CD4-positive, CD25-positive, alpha-beta regulatory T cell (primary cell): ENCODE measurements around the gene TMX3. TPM values are rescaled to one million over a fixed set of nuclear protein-coding genes. Genes with fewer than 3 reads are reported as not detected.

Source experiments
- ATAC-seq, 2 donors: fragments of 150-1000 bp; cut with Tn5 transposase; one replicate each; pipeline ENCODE4 v1.10.0; 2021; ENCODE audit warnings: low read depth in 2 of 2, moderate number of reproducible peaks in 2 of 2, moderate library complexity in 1 of 2
- DNase-seq, 3 donors: peaks; one replicate each; pipeline versions ENCODE4 v3.0.0 to v3.0.0-alpha.2; 2012 to 2022; ENCODE audit warnings: mixed read lengths in 1 of 3
- H3K27ac ChIP-seq: one replicate; pipeline ENCODE4 v1.7.0; 2013; ENCODE audit warnings: mild to moderate bottlenecking, low read length; ENCODE audit not compliant: insufficient read depth, poor library complexity, severe bottlenecking
- H3K27me3 ChIP-seq: one replicate; pipeline ENCODE4 v1.7.0; 2013; ENCODE audit warnings: low read length; ENCODE audit not compliant: control insufficient read depth, insufficient read depth
- H3K36me3 ChIP-seq: one replicate; pipeline ENCODE4 v1.7.0; 2013; ENCODE audit warnings: mild to moderate bottlenecking, low read length, moderate library complexity; ENCODE audit not compliant: control insufficient read depth, insufficient read depth
- H3K4me1 ChIP-seq: 2 replicates; pipeline ENCODE4 v1.7.0; 2013; ENCODE audit warnings: mild to moderate bottlenecking, low read length; ENCODE audit not compliant: insufficient read depth, control insufficient read depth, poor library complexity, severe bottlenecking
- H3K4me3 ChIP-seq: one replicate; pipeline ENCODE4 v1.7.0; 2013; ENCODE audit warnings: low read depth, mild to moderate bottlenecking, low read length, moderate library complexity
- H3K9me3 ChIP-seq, 2 experiments: 1 replicate in 1 of 2; 2 replicates in 1 of 2; pipeline ENCODE4 v1.7.0; 2013; ENCODE audit warnings: low read length in 2 of 2, mild to moderate bottlenecking in 1 of 2, moderate library complexity in 1 of 2; ENCODE audit not compliant: control insufficient read depth in 2 of 2
- H3K27ac Mint-ChIP-seq, 3 donors: one replicate each; pipeline ENCODE4 v1.8.0; 2020 to 2022; ENCODE audit warnings: mild to moderate bottlenecking in 3 of 3, mixed read lengths in 3 of 3, moderate library complexity in 2 of 3
- H3K27me3 Mint-ChIP-seq: one replicate; pipeline ENCODE4 v1.8.0; 2022; ENCODE audit warnings: mild to moderate bottlenecking, mixed read lengths
- H3K36me3 Mint-ChIP-seq: one replicate; pipeline ENCODE4 v1.8.0; 2020; ENCODE audit warnings: mixed read lengths
- H3K4me1 Mint-ChIP-seq, 4 donors: one replicate each; pipeline ENCODE4 v1.8.0; 2020 to 2022; ENCODE audit warnings: mixed read lengths in 4 of 4, mild to moderate bottlenecking in 1 of 4
- H3K4me3 Mint-ChIP-seq, 4 donors: one replicate each; pipeline ENCODE4 v1.8.0; 2020 to 2022; ENCODE audit warnings: mild to moderate bottlenecking in 4 of 4, mixed read lengths in 4 of 4, moderate library complexity in 3 of 4
- H3K9me3 Mint-ChIP-seq, 7 donors: one replicate each; pipeline ENCODE4 v1.8.0; 2020 to 2022; ENCODE audit warnings: mixed read lengths in 7 of 7, mild to moderate bottlenecking in 3 of 7, moderate library complexity in 2 of 7
- polyA plus RNA-seq, 4 donors: library from polyadenylated mRNA; unstranded; fragments of 300-500 nt; fragmentation: Illumina TruSeq; gene quantifications; one replicate each; pipeline ENCODE4 v1.2.3, GENCODE V29; 2021
- total RNA-seq: library from RNA; stranded (reverse); gene quantifications from one replicate; pipeline ENCODE4 v1.2.3, GENCODE V29; 2022

The TMX3 gene
- total and polyA plus RNA-seq, 5 donors from 2014 or later = 17.6 to 51.2 (median 21.1) TPM

GRCh38 chr18:68660354-68661183 lies 54.3 kb downstream of the TMX3 start:
- Mint-ChIP-seq H3K4me1 (no peaks in the 10 kb centered on the region), H3K27me3 (peaks cover 19% of the 10 kb centered on the region), H3K4me3 (no peak overlapping the region), H3K9me3 (no peaks in the 10 kb centered on the region), H3K36me3 (no peaks in the 10 kb centered on the region), H3K27ac (no peak overlapping the region)
- ATAC-seq (no peak), DNase-seq (peak in 2 of 3 donors; percentile 23 to 38)
- Histone ChIP-seq H3K36me3 (no peaks in the 10 kb centered on the region), H3K4me1 (no peaks in the 10 kb centered on the region), H3K9me3 (no peaks in the 10 kb centered on the region), H3K27me3 (no peaks in the 10 kb centered on the region), H3K4me3 (no peak overlapping the region), H3K27ac (no peak overlapping the region)

- no peaks in the 10 kb centered on the region for H3K4me1 ChIP-seq
- peaks cover 7% of the 10 kb centered on the region for H3K27me3 Mint-ChIP-seq
- no peaks in the 10 kb centered on the region for H3K36me3 ChIP-seq
- H3K9me3 ChIP-seq = no peaks in the 10 kb centered on the region
- H3K4me3 ChIP-seq = no peak overlapping the region
- H3K4me3 Mint-ChIP-seq = no peak overlapping the region
- H3K36me3 Mint-ChIP-seq = no peaks in the 10 kb centered on the region
- no peak for DNase-seq
- H3K4me1 Mint-ChIP-seq = no peaks in the 10 kb centered on the region
- no peak overlapping the region for H3K27ac Mint-ChIP-seq
- no peak overlapping the region for H3K27ac ChIP-seq
- H3K27me3 ChIP-seq = peaks cover 1% of the 10 kb centered on the region
- ATAC-seq = no peak
- H3K9me3 Mint-ChIP-seq = peaks cover 0 to 3% (median 0%) of the 10 kb centered on the region in 7 donors
Observed at GRCh38 chr18:68648191-68648590, 66.7 kb downstream of the TMX3 start.

GRCh38 chr18:68642003-68642402 lies 72.9 kb downstream of the TMX3 start:
- no peaks in the 10 kb centered on the region for H3K36me3 Mint-ChIP-seq
- Histone ChIP-seq H3K4me1 (no peaks in the 10 kb centered on the region), H3K4me3 (no peak overlapping the region), H3K36me3 (no peaks in the 10 kb centered on the region), H3K9me3 (no peaks in the 10 kb centered on the region), H3K27ac (no peak overlapping the region), H3K27me3 (peaks cover 1% of the 10 kb centered on the region)
- H3K27ac Mint-ChIP-seq = no peak overlapping the region
- H3K4me3 Mint-ChIP-seq = no peak overlapping the region
- H3K9me3 Mint-ChIP-seq = peaks cover 0 to 2% (median 0%) of the 10 kb centered on the region in 7 donors
- no peak for ATAC-seq
- peaks cover 11% of the 10 kb centered on the region for H3K27me3 Mint-ChIP-seq
- DNase-seq = no peak
- H3K4me1 Mint-ChIP-seq = no peaks in the 10 kb centered on the region

- no peaks in the 10 kb centered on the region for H3K4me1 ChIP-seq
- H3K4me3 ChIP-seq = no peak overlapping the region
- no peak for ATAC-seq
- H3K27me3 ChIP-seq = peaks cover 1% of the 10 kb centered on the region
- H3K27ac Mint-ChIP-seq = no peak overlapping the region
- no peaks in the 10 kb centered on the region for H3K36me3 ChIP-seq
- peaks cover 4% of the 10 kb centered on the region for H3K27me3 Mint-ChIP-seq
- H3K36me3 Mint-ChIP-seq = no peaks in the 10 kb centered on the region
- H3K27ac ChIP-seq = no peak overlapping the region
- no peaks in the 10 kb centered on the region for H3K9me3 ChIP-seq
- no peak overlapping the region for H3K4me3 Mint-ChIP-seq
- no peak for DNase-seq
- no peaks in the 10 kb centered on the region for H3K4me1 Mint-ChIP-seq
- peaks cover 0 to 2% (median 0%) of the 10 kb centered on the region in 7 donors for H3K9me3 Mint-ChIP-seq
Observed at GRCh38 chr18:68640861-68641260, 74.0 kb downstream of the TMX3 start.

- ATAC-seq (no peak), DNase-seq (no peak)
- no peaks in the 10 kb centered on the region for H3K4me1 Mint-ChIP-seq
- Histone ChIP-seq H3K9me3 (no peaks in the 10 kb centered on the region), H3K4me3 (no peak overlapping the region), H3K27ac (no peak overlapping the region), H3K36me3 (no peaks in the 10 kb centered on the region), H3K4me1 (no peaks in the 10 kb centered on the region), H3K27me3 (peaks cover 1% of the 10 kb centered on the region)
- no peak overlapping the region for H3K4me3 Mint-ChIP-seq
- H3K9me3 Mint-ChIP-seq = peaks cover 0 to 5% (median 0%) of the 10 kb centered on the region in 7 donors
- peaks cover 4% of the 10 kb centered on the region for H3K27me3 Mint-ChIP-seq
- no peak overlapping the region for H3K27ac Mint-ChIP-seq
- H3K36me3 Mint-ChIP-seq = no peaks in the 10 kb centered on the region
Observed at GRCh38 chr18:68638613-68639012, 76.3 kb downstream of the TMX3 start.

- DNase-seq = no peak
- ATAC-seq = no peak
- H3K36me3 Mint-ChIP-seq = no peaks in the 10 kb centered on the region
- Histone ChIP-seq H3K27me3 (no peaks in the 10 kb centered on the region), H3K4me1 (no peaks in the 10 kb centered on the region), H3K9me3 (no peaks in the 10 kb centered on the region), H3K36me3 (no peaks in the 10 kb centered on the region), H3K4me3 (no peak overlapping the region), H3K27ac (no peak overlapping the region)
- H3K9me3 Mint-ChIP-seq = peaks cover 0 to 4% (median 0%) of the 10 kb centered on the region in 7 donors
- H3K4me1 Mint-ChIP-seq = no peaks in the 10 kb centered on the region
- no peaks in the 10 kb centered on the region for H3K27me3 Mint-ChIP-seq
- no peak overlapping the region for H3K4me3 Mint-ChIP-seq
- no peak overlapping the region for H3K27ac Mint-ChIP-seq
Observed at GRCh38 chr18:68627812-68628211, 87.1 kb downstream of the TMX3 start.

Other genes with a start within 250 kb of the TMX3 start
- 1.8 TPM for gene CCDC102B, start 83.0 kb upstream of the TMX3 start, total RNA-seq
- gene CCDC102B, start 83.0 kb upstream of the TMX3 start, polyA plus RNA-seq = 1 to 10 TPM in 3 of 4 donors, under 1 TPM in 1; 0.97 to 3.0 (median 2.4) TPM